HL-60 (cell line): ENCODE data around the gene NUTF2.

Experiments
- POLR2AphosphoS5 ChIP-seq: IDR thresholded peaks from 2 replicates; pipeline ENCODE4 v1.6.1; 2012; ENCODE audit warnings: low read depth
- SPI1 ChIP-seq: IDR thresholded peaks from 2 replicates; pipeline ENCODE4 v1.6.1; 2012; ENCODE audit warnings: low read depth, mild to moderate bottlenecking, borderline replicate concordance
- TF ChIP-seq, protein P1 (sequence below): IDR thresholded peaks from one replicate; pipeline ENCODE4 v1.5.1; 2011; ENCODE audit warnings: low read length, control low read depth, inconsistent platforms; ENCODE audit not compliant: insufficient read depth

DNA sequence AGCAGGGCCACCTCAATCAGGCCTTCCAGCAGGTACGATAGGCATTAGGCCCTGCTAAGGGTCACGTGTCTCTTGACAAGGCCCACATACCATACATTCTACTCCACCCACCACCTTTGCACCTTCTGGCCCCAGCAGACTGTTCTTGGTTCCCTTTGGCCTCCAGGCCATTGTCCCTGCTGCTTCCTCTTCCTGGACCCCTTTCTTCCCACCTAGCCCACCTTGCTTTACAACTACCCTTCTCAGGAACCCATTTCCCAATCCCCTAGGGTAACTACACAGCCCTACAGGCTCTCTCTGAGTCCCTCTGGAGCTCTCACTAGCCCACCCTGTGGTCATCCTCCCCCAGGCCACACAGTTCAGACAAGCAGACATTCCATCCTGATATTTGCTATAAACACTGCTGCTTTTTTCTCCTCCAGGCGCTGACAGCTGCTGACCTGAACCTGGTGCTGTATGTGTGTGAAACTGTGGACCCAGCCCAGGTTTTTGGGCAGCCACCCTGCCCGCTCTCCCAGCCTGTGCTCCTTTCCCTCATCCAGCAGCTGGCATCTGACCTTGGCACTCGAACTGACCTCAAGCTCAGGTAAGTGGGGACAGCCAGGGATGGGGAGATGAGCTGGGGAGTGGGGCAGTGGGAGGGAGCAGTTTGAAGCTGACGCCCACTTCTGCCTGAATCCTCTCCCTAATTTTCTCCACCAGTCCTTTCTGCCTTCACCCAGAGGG, 36.6 kb downstream of the NUTF2 start:
- TF ChIP-seq, protein P1, sequence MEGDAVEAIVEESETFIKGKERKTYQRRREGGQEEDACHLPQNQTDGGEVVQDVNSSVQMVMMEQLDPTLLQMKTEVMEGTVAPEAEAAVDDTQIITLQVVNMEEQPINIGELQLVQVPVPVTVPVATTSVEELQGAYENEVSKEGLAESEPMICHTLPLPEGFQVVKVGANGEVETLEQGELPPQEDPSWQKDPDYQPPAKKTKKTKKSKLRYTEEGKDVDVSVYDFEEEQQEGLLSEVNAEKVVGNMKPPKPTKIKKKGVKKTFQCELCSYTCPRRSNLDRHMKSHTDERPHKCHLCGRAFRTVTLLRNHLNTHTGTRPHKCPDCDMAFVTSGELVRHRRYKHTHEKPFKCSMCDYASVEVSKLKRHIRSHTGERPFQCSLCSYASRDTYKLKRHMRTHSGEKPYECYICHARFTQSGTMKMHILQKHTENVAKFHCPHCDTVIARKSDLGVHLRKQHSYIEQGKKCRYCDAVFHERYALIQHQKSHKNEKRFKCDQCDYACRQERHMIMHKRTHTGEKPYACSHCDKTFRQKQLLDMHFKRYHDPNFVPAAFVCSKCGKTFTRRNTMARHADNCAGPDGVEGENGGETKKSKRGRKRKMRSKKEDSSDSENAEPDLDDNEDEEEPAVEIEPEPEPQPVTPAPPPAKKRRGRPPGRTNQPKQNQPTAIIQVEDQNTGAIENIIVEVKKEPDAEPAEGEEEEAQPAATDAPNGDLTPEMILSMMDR: no peak
- no peak for TF ChIP-seq SPI1
- TF ChIP-seq POLR2AphosphoS5: no peak
